ENCODE results near the gene ATP1A1.

- TF ChIP-seq EZH2 (IDR thresholded peaks at IDR 0.05; ENCODE audit: borderline replicate concordance, low read length) (no peak), CTCF (IDR thresholded peaks at IDR 0.05; ENCODE audit: low read length) (no peak)
Measured at GRCh38 chr1:116414364-116414763, 41.3 kb downstream of the ATP1A1 start.
